ENCODE data around the gene GJA4.
A peak's percentile ranks its signal among the peaks of the same experiment; 100 is the strongest.

Gene GJA4

GRCh38 chr1:34839526-34840305, 46.9 kb downstream of the GJA4 start:
- no peak for DNase-seq (ENCODE audit: low spot score)

GRCh38 chr1:34840426-34840825, 47.6 kb downstream of the GJA4 start:
- no peak for DNase-seq (ENCODE audit: low spot score)

GRCh38 chr1:34842073-34842472, 49.3 kb downstream of the GJA4 start:
- DNase-seq (ENCODE audit: low spot score) = no peak

GRCh38 chr1:34842952-34843371, 50.2 kb downstream of the GJA4 start:
- no peak for DNase-seq (ENCODE audit: low spot score)

- no peak for DNase-seq (ENCODE audit: low spot score)
Observed at GRCh38 chr1:34843392-34844251, 50.8 kb downstream of the GJA4 start.

- DNase-seq (ENCODE audit: low spot score) = peak; percentile 60
Observed at GRCh38 chr1:34844252-34844634, 51.4 kb downstream of the GJA4 start.
